H9 (cell line): ENCODE results near the gene FEN1. TPM values are rescaled to one million over a fixed set of nuclear protein-coding genes. Genes with fewer than 3 reads are reported as not detected.

Experiments used
- DNase-seq: peaks from one replicate; pipeline ENCODE4 v3.0.0-alpha.2; 2017
- H2AFZ ChIP-seq: one replicate; pipeline ENCODE4 v1.6.1; 2013; ENCODE audit warnings: mild to moderate bottlenecking, low read length, control low read depth, moderate library complexity
- H2AK5ac ChIP-seq: 2 replicates; pipeline ENCODE4 v1.6.1; 2013; ENCODE audit warnings: low read length, control low read depth, mixed read lengths; ENCODE audit not compliant: insufficient read length
- H2BK120ac ChIP-seq: one replicate; pipeline ENCODE4 v1.6.1; 2013; ENCODE audit warnings: low read depth, mild to moderate bottlenecking, low read length, control low read depth, inconsistent platforms; ENCODE audit not compliant: poor library complexity, severe bottlenecking
- H2BK12ac ChIP-seq: 2 replicates; pipeline ENCODE4 v1.6.1; 2013; ENCODE audit warnings: low read length, control low read depth, mixed read lengths, low read depth; ENCODE audit not compliant: insufficient read length
- H2BK15ac ChIP-seq: 2 replicates; pipeline ENCODE4 v1.6.1; 2013; ENCODE audit warnings: low read depth, low read length, control low read depth
- H2BK20ac ChIP-seq: one replicate; pipeline ENCODE4 v1.6.1; 2013; ENCODE audit warnings: low read depth, mild to moderate bottlenecking, low read length, control low read depth, inconsistent platforms; ENCODE audit not compliant: poor library complexity, severe bottlenecking
- H2BK5ac ChIP-seq: 2 replicates; pipeline ENCODE4 v1.6.1; 2013; ENCODE audit warnings: low read length, control low read depth, mixed read lengths; ENCODE audit not compliant: insufficient read length
- H3K14ac ChIP-seq: 2 replicates; pipeline ENCODE4 v1.6.1; 2013; ENCODE audit warnings: low read length, control low read depth; ENCODE audit not compliant: insufficient read depth
- H3K18ac ChIP-seq: 2 replicates; pipeline ENCODE4 v1.6.1; 2013; ENCODE audit warnings: low read depth, mild to moderate bottlenecking, mixed read lengths, low read length, control low read depth; ENCODE audit not compliant: insufficient read length
- H3K23ac ChIP-seq: 2 replicates; pipeline ENCODE4 v1.6.1; 2013; ENCODE audit warnings: low read length, control low read depth, mixed read lengths, low read depth; ENCODE audit not compliant: insufficient read length
- H3K23me2 ChIP-seq: 2 replicates; pipeline ENCODE4 v1.6.1; 2013; ENCODE audit warnings: low read depth, mild to moderate bottlenecking, mixed read lengths, low read length, control low read depth; ENCODE audit not compliant: insufficient read length, poor library complexity, severe bottlenecking
- H3K27ac ChIP-seq: 2 replicates; pipeline ENCODE4 v1.5.1; 2013; ENCODE audit warnings: low read length, control low read depth, mixed read lengths, low read depth; ENCODE audit not compliant: insufficient read length
- H3K27me3 ChIP-seq: 2 replicates; pipeline ENCODE4 v1.6.1; 2013; ENCODE audit warnings: low read length, control low read depth, inconsistent platforms; ENCODE audit not compliant: insufficient read depth
- H3K4ac ChIP-seq: 2 replicates; pipeline ENCODE4 v1.6.1; 2013; ENCODE audit warnings: low read depth, mild to moderate bottlenecking, control low read depth, inconsistent platforms, low read length, moderate library complexity
- H3K4me1 ChIP-seq: 2 replicates; pipeline ENCODE4 v1.6.1; 2013; ENCODE audit warnings: low read length, control low read depth, inconsistent platforms; ENCODE audit not compliant: insufficient read depth
- H3K4me2 ChIP-seq: 2 replicates; pipeline ENCODE4 v1.6.1; 2013; ENCODE audit warnings: low read length, control low read depth, mixed read lengths; ENCODE audit not compliant: insufficient read length, insufficient read depth
- H3K56ac ChIP-seq: 2 replicates; pipeline ENCODE4 v1.6.1; 2013; ENCODE audit warnings: low read depth, mild to moderate bottlenecking, mixed read lengths, low read length, control low read depth; ENCODE audit not compliant: insufficient read length
- H3K79me1 ChIP-seq: 2 replicates; pipeline ENCODE4 v1.6.1; 2013; ENCODE audit warnings: low read depth, mild to moderate bottlenecking, moderate library complexity, low read length, control low read depth, inconsistent platforms; ENCODE audit not compliant: insufficient read depth, poor library complexity, severe bottlenecking
- H3K79me2 ChIP-seq: 2 replicates; pipeline ENCODE4 v1.6.1; 2013; ENCODE audit warnings: low read length, control low read depth, inconsistent platforms; ENCODE audit not compliant: insufficient read depth
- H3K9ac ChIP-seq: 2 replicates; pipeline ENCODE4 v1.6.1; 2013; ENCODE audit warnings: low read length, control low read depth, mixed read lengths; ENCODE audit not compliant: insufficient read length; ENCODE audit errors: extremely low read depth
- H3K9me3 ChIP-seq: one replicate; pipeline ENCODE4 v1.6.1; 2013; ENCODE audit warnings: low read depth, low read length, inconsistent platforms; ENCODE audit not compliant: control insufficient read depth
- H3T11ph ChIP-seq: one replicate; pipeline ENCODE4 v1.6.1; 2013; ENCODE audit warnings: mild to moderate bottlenecking, low read length, control low read depth, inconsistent platforms
- H4K20me1 ChIP-seq: one replicate; pipeline ENCODE4 v1.6.1; 2013; ENCODE audit not compliant: control insufficient read depth, insufficient read length, insufficient read depth
- H4K5ac ChIP-seq: 2 replicates; pipeline ENCODE4 v1.6.1; 2013; ENCODE audit warnings: low read depth, mild to moderate bottlenecking, mixed read lengths, low read length, control low read depth; ENCODE audit not compliant: insufficient read length
- H4K8ac ChIP-seq: replicated peaks from 2 replicates; pipeline ENCODE4 v1.6.1; 2013; ENCODE audit warnings: low read length, control low read depth, mixed read lengths, low read depth; ENCODE audit not compliant: insufficient read length
- H4K91ac ChIP-seq: 2 replicates; pipeline ENCODE4 v1.6.1; 2013; ENCODE audit warnings: low read depth, mild to moderate bottlenecking, moderate library complexity, mixed read lengths, low read length, control low read depth; ENCODE audit not compliant: insufficient read length
- H3K27ac Mint-ChIP-seq, 3 experiments: 2 replicates in 2 of 3; 3 replicates in 1 of 3; pipeline ENCODE4 v1.8.0; 2020 to 2021; ENCODE audit warnings: mixed read lengths in 3 of 3, mild to moderate bottlenecking in 1 of 3, moderate library complexity in 1 of 3
- H3K27me3 Mint-ChIP-seq: 2 replicates; pipeline ENCODE4 v1.8.0; 2021; ENCODE audit warnings: low read depth, mild to moderate bottlenecking, moderate library complexity, mixed read lengths
- H3K36me3 Mint-ChIP-seq, 3 experiments: 2 replicates in 2 of 3; 3 replicates in 1 of 3; pipeline ENCODE4 v1.8.0; 2020 to 2021; ENCODE audit warnings: low read depth in 3 of 3, mixed read lengths in 3 of 3; ENCODE audit not compliant: insufficient read depth in 1 of 3
- H3K4me1 Mint-ChIP-seq, 2 experiments: 2 replicates each; pipeline ENCODE4 v1.8.0; 2020; ENCODE audit warnings: mixed read lengths in 2 of 2
- H3K4me3 Mint-ChIP-seq, 2 experiments: 2 replicates in 1 of 2; 3 replicates in 1 of 2; pipeline ENCODE4 v1.8.0; 2020 to 2021; ENCODE audit warnings: mild to moderate bottlenecking in 2 of 2, mixed read lengths in 2 of 2, moderate library complexity in 1 of 2
- H3K9me3 Mint-ChIP-seq, 2 experiments: 2 replicates in 1 of 2; 3 replicates in 1 of 2; pipeline ENCODE4 v1.8.0; 2020; ENCODE audit warnings: mild to moderate bottlenecking in 2 of 2, mixed read lengths in 2 of 2, moderate library complexity in 1 of 2
- CTCF ChIP-seq: fragments of 200-600 bp; sonication (generic); conservative IDR thresholded peaks from 3 replicates; pipeline ENCODE4 v1.8.0; 2021; ENCODE audit warnings: antibody characterized with exemption, mild to moderate bottlenecking
- WGBS: extraction: QIAGEN DNeasy Blood & Tissue Kit; methylation state at CpG from one replicate; pipeline ENCODE4 v1.1.7; 2013; ENCODE audit warnings: missing lambda C conversion rate, low lambda C conversion rate, mixed read lengths; ENCODE audit not compliant: insufficient read length; ENCODE audit errors: extremely low coverage; 5-methylcytosine and 5-hydroxymethylcytosine counted together
- total RNA-seq: library from RNA; stranded (reverse); gene quantifications from 2 replicates; pipeline ENCODE4 v1.2.1, GENCODE V29; 2021

The FEN1 gene
- total RNA-seq, 1 experiment from 2014 or later: 114 TPM

GRCh38 chr11:61769169-61769920 is 23.4 kb upstream of the FEN1 start:
- H3K4me2 ChIP-seq: no peak overlapping the region
- H3K4ac ChIP-seq: no peak overlapping the region
- no peak overlapping the region for H3K56ac ChIP-seq
- H4K8ac ChIP-seq: no peak overlapping the region
- no peaks in the 10 kb centered on the region; a peak in 1 of 7 replicates for H3K36me3 Mint-ChIP-seq
- H2AK5ac ChIP-seq: no peak overlapping the region
- H3K9me3 ChIP-seq: no peaks in the 10 kb centered on the region
- no peaks in the 10 kb centered on the region; the same call in 1 of the 2 replicates for H3K4me1 ChIP-seq
- no peak for DNase-seq
- H3K79me2 ChIP-seq: no peaks in the 10 kb centered on the region
- no peak overlapping the region for H3K4me3 Mint-ChIP-seq
- H3K23me2 ChIP-seq: no peaks in the 10 kb centered on the region
- no peaks in the 10 kb centered on the region for H3K9me3 Mint-ChIP-seq
- no CpG with 5 or more reads among the region's 33 CpGs for WGBS
- no peak overlapping the region for H2BK120ac ChIP-seq
- H3K4me1 Mint-ChIP-seq: peaks cover 12 to 31% of the 10 kb centered on the region in 2 experiments
- no peaks in the 10 kb centered on the region for H4K20me1 ChIP-seq
- no peak overlapping the region for H3K18ac ChIP-seq
- H3K27me3 Mint-ChIP-seq: no peaks in the 10 kb centered on the region
- no peak overlapping the region for H3K27ac Mint-ChIP-seq
- no peak overlapping the region for H3K23ac ChIP-seq
- no peak overlapping the region for H3K9ac ChIP-seq
- no peak overlapping the region for H2BK15ac ChIP-seq
- H3K14ac ChIP-seq: no peak overlapping the region; the same call in 1 of the 2 replicates
- H2BK12ac ChIP-seq: no peak overlapping the region
- H2BK20ac ChIP-seq: no peak overlapping the region
- no peak overlapping the region for H4K91ac ChIP-seq
- peak; percentile 60 for TF ChIP-seq CTCF
- H3K79me1 ChIP-seq: no peaks in the 10 kb centered on the region
- H3K27me3 ChIP-seq: no peaks in the 10 kb centered on the region
- H2BK5ac ChIP-seq: no peak overlapping the region
- H4K5ac ChIP-seq: no peak overlapping the region
- H3T11ph ChIP-seq: no peak overlapping the region
- H2AFZ ChIP-seq: no peak overlapping the region
- H3K27ac ChIP-seq: no peak overlapping the region
